AG09309 (cell line): Measurements from ENCODE around the gene HSBP1.

Source experiments
- DNase-seq: peaks from one replicate; pipeline ENCODE4 v3.0.0-alpha.2; 2010; ENCODE audit warnings: low read depth
- H3K4me3 ChIP-seq: 2 replicates; pipeline ENCODE4 v1.5.1; 2011; ENCODE audit warnings: mild to moderate bottlenecking, low read depth, low read length, moderate library complexity; ENCODE audit not compliant: control insufficient read depth
- CTCF ChIP-seq: IDR thresholded peaks from 2 replicates; pipeline ENCODE4 v1.5.1; 2011; ENCODE audit warnings: mild to moderate bottlenecking, low read depth, low read length, inconsistent platforms; ENCODE audit not compliant: insufficient read depth, control insufficient read depth; ENCODE audit errors: missing control alignments

The HSBP1 gene

GRCh38 chr16:83850947-83851346 is 43.2 kb downstream of the HSBP1 start:
- DNase-seq: no peak
- no peak overlapping the region for H3K4me3 ChIP-seq
- TF ChIP-seq CTCF: no peak

GRCh38 chr16:83851473-83851872 is 43.7 kb downstream of the HSBP1 start:
- no peak for DNase-seq
- H3K4me3 ChIP-seq: no peak overlapping the region
- no peak for TF ChIP-seq CTCF

- no peak for TF ChIP-seq CTCF
- no peak overlapping the region for H3K4me3 ChIP-seq
- DNase-seq: no peak
Observed at GRCh38 chr16:83852774-83853173, 45.0 kb downstream of the HSBP1 start.

GRCh38 chr16:83853834-83854233 is 46.1 kb downstream of the HSBP1 start:
- H3K4me3 ChIP-seq: no peak overlapping the region
- TF ChIP-seq CTCF: no peak
- DNase-seq: no peak

- no peak overlapping the region for H3K4me3 ChIP-seq
- no peak for DNase-seq
- TF ChIP-seq CTCF: no peak
Observed at GRCh38 chr16:83854420-83854819, 46.6 kb downstream of the HSBP1 start.

GRCh38 chr16:83856792-83857191 is 49.0 kb downstream of the HSBP1 start:
- no peak for TF ChIP-seq CTCF
- DNase-seq: no peak
- no peak overlapping the region for H3K4me3 ChIP-seq

- H3K4me3 ChIP-seq: no peak overlapping the region
- TF ChIP-seq CTCF: no peak
- no peak for DNase-seq
Observed at GRCh38 chr16:83859265-83859664, 51.5 kb downstream of the HSBP1 start.
